ENCODE data around the gene PHETA2.
"Not testable (repeated sequence)": the region's sequence is repeated elsewhere in the genome, so short reads cannot be mapped to it uniquely, and the experiment has no call there.

DNA sequence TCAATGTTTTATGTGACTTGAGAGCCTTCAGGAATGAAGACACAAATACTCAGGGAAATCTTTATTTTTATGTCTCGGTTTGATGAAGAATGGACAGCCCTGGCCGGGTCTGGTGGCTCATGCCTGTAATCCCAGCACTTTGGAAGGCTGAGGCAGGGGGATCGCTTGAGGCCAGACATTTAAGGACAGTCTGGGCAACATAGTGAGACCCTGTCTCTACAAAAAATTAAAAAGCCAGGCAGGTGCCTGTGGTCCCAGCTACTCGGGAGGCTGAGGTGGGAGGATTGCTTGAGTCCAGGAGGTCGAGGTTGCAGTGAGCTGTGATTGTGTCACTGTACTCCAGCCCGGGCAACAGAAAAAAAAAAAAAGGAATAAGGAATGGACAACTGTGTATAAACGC lies 2.5 kb upstream of the PHETA2 start:
- TF ChIP-seq POLR2A (IDR thresholded peaks at IDR 0.05; ENCODE audit: low read depth); EP300 (IDR thresholded peaks at IDR 0.05); POLR2AphosphoS5 (IDR thresholded peaks at IDR 0.05): not testable (repeated sequence)
- TF ChIP-seq, protein P1, sequence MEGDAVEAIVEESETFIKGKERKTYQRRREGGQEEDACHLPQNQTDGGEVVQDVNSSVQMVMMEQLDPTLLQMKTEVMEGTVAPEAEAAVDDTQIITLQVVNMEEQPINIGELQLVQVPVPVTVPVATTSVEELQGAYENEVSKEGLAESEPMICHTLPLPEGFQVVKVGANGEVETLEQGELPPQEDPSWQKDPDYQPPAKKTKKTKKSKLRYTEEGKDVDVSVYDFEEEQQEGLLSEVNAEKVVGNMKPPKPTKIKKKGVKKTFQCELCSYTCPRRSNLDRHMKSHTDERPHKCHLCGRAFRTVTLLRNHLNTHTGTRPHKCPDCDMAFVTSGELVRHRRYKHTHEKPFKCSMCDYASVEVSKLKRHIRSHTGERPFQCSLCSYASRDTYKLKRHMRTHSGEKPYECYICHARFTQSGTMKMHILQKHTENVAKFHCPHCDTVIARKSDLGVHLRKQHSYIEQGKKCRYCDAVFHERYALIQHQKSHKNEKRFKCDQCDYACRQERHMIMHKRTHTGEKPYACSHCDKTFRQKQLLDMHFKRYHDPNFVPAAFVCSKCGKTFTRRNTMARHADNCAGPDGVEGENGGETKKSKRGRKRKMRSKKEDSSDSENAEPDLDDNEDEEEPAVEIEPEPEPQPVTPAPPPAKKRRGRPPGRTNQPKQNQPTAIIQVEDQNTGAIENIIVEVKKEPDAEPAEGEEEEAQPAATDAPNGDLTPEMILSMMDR (IDR thresholded peaks at IDR 0.05): not testable (repeated sequence)

Data from esophagus muscularis mucosa (tissue), 4 donors.